SU-DHL-6 (cell line): ENCODE data around the gene DHX35.

ENCODE experiments used
- H2AFZ ChIP-seq: fragments of 200-600 bp; sonication (generic); 2 replicates; pipeline ENCODE4 v1.6.1; 2014; ENCODE audit warnings: low read depth, mild to moderate bottlenecking, moderate library complexity, mixed read lengths, antibody characterized with exemption, low read length; ENCODE audit not compliant: severe bottlenecking
- H3F3A ChIP-seq: fragments of 200-600 bp; shearing (Covaris generic); 2 replicates; pipeline ENCODE4 v1.6.0; 2016; ENCODE audit warnings: antibody characterized with exemption, mild to moderate bottlenecking; ENCODE audit not compliant: insufficient read depth
- H3K27ac ChIP-seq: fragments of 200-600 bp; sonication (generic); 2 replicates; pipeline ENCODE4 v1.5.1; 2016; ENCODE audit warnings: low read depth, mild to moderate bottlenecking, low read length, moderate library complexity, mixed read lengths
- H3K27me3 ChIP-seq: fragments of 200-600 bp; sonication (generic), shearing (Covaris generic); 2 replicates; pipeline ENCODE4 v1.6.0; 2014; ENCODE audit warnings: mild to moderate bottlenecking, low read length
- H3K36me3 ChIP-seq: fragments of 200-600 bp; sonication (generic); 2 replicates; pipeline ENCODE4 v1.6.1; 2014; ENCODE audit warnings: mild to moderate bottlenecking, low read length, mixed read lengths
- H3K4me2 ChIP-seq: fragments of 300-600, 200-600 bp; shearing (Covaris generic), sonication (generic); 2 replicates; pipeline ENCODE4 v1.6.0; 2014; ENCODE audit warnings: low read length, low read depth, mild to moderate bottlenecking; ENCODE audit not compliant: poor library complexity, severe bottlenecking
- H3K4me3 ChIP-seq: fragments of 200-600 bp; sonication (generic); 2 replicates; pipeline ENCODE4 v1.5.1; 2014; ENCODE audit warnings: antibody characterized with exemption, low read length, mild to moderate bottlenecking, mixed read lengths; ENCODE audit not compliant: insufficient read depth, poor library complexity, severe bottlenecking
- H3K79me2 ChIP-seq: fragments of 200-600 bp; sonication (generic); 2 replicates; pipeline ENCODE4 v1.6.1; 2014; ENCODE audit warnings: mild to moderate bottlenecking, low read length, moderate library complexity; ENCODE audit not compliant: insufficient read depth
- H3K9ac ChIP-seq: fragments of 200-600 bp; sonication (generic); 2 replicates; pipeline ENCODE4 v1.7.0; 2014; ENCODE audit warnings: mild to moderate bottlenecking, low read length
- H3K9me2 ChIP-seq: fragments of 200-600 bp; sonication (generic); replicated peaks from 2 replicates; pipeline ENCODE4 v1.6.1; 2014; ENCODE audit warnings: low read length; ENCODE audit not compliant: insufficient read depth
- H3K9me3 ChIP-seq: fragments of 200-600 bp; sonication (generic); 2 replicates; pipeline ENCODE4 v1.6.1; 2014; ENCODE audit warnings: low read length, mixed read lengths; ENCODE audit not compliant: insufficient read depth
- H4K20me1 ChIP-seq: fragments of 200-600 bp; sonication (generic); 2 replicates; pipeline ENCODE4 v1.6.1; 2014; ENCODE audit warnings: low read depth, mild to moderate bottlenecking, antibody characterized with exemption, low read length, moderate library complexity, mixed read lengths
- CTCF ChIP-seq: fragments of 200-600 bp; sonication (generic); IDR thresholded peaks from one replicate; pipeline ENCODE4 v1.5.1; 2017; ENCODE audit warnings: antibody characterized with exemption, mild to moderate bottlenecking, low read length, moderate library complexity; ENCODE audit not compliant: insufficient read depth, poor library complexity, severe bottlenecking
- EZH2phosphoT487 ChIP-seq: fragments of 200-600 bp; sonication (generic), shearing (Covaris generic); conservative IDR thresholded peaks from 2 replicates; pipeline ENCODE4 v1.6.1; 2018; ENCODE audit warnings: mild to moderate bottlenecking, antibody characterized with exemption, low read length, moderate library complexity, mixed read lengths

Gene DHX35

GRCh38 chr20:39044501-39044900 lies 82.4 kb downstream of the DHX35 start:
- Histone ChIP-seq H3K4me3 (no peak overlapping the region), H3K27ac (no peak overlapping the region), H3K27me3 (no peaks in the 10 kb centered on the region), H3K79me2 (no peaks in the 10 kb centered on the region), H3K36me3 (no peaks in the 10 kb centered on the region), H4K20me1 (no peaks in the 10 kb centered on the region), H3K9me3 (no peaks in the 10 kb centered on the region), H3K9me2 (no peaks in the 10 kb centered on the region), H3K4me2 (no peak overlapping the region), H3F3A (no peaks in the 10 kb centered on the region), H2AFZ (no peak overlapping the region), H3K9ac (no peak overlapping the region)
- TF ChIP-seq EZH2phosphoT487 (no peak), CTCF (no peak)

GRCh38 chr20:39045676-39046075 lies 83.5 kb downstream of the DHX35 start:
- no peak overlapping the region for H3K27ac ChIP-seq
- H3K4me3 ChIP-seq = no peak overlapping the region
- no peaks in the 10 kb centered on the region for H3F3A ChIP-seq
- H2AFZ ChIP-seq = no peak overlapping the region
- no peaks in the 10 kb centered on the region for H3K9me3 ChIP-seq
- H3K4me2 ChIP-seq = no peak overlapping the region
- H3K9me2 ChIP-seq = no peaks in the 10 kb centered on the region
- no peak overlapping the region for H3K9ac ChIP-seq
- no peaks in the 10 kb centered on the region for H4K20me1 ChIP-seq
- H3K79me2 ChIP-seq = no peaks in the 10 kb centered on the region
- no peak for TF ChIP-seq CTCF
- no peak for TF ChIP-seq EZH2phosphoT487
- no peaks in the 10 kb centered on the region for H3K36me3 ChIP-seq
- no peaks in the 10 kb centered on the region for H3K27me3 ChIP-seq

- H3K9me3 ChIP-seq = no peaks in the 10 kb centered on the region
- H3K27me3 ChIP-seq = no peaks in the 10 kb centered on the region
- H3K4me3 ChIP-seq = no peak overlapping the region
- TF ChIP-seq CTCF = no peak
- no peak overlapping the region for H3K9ac ChIP-seq
- no peak overlapping the region for H2AFZ ChIP-seq
- H3K27ac ChIP-seq = no peak overlapping the region
- no peaks in the 10 kb centered on the region for H3K79me2 ChIP-seq
- no peaks in the 10 kb centered on the region for H3F3A ChIP-seq
- no peaks in the 10 kb centered on the region for H3K36me3 ChIP-seq
- H4K20me1 ChIP-seq = no peaks in the 10 kb centered on the region
- no peak overlapping the region for H3K4me2 ChIP-seq
- no peaks in the 10 kb centered on the region for H3K9me2 ChIP-seq
These were observed 85.4 kb downstream of the DHX35 start for GRCh38 chr20:39047417-39047985.
